ENCODE measurements around the gene FLYWCH1. TPM values are rescaled to one million over a fixed set of nuclear protein-coding genes. Genes with fewer than 3 reads are reported as not detected.

The FLYWCH1 gene
- total RNA-seq, 2 experiments from 2014 or later, result 26.1 to 61.9 TPM

- Histone ChIP-seq H3K4me3 (ENCODE audit: low read depth, low read length, poor library complexity, severe bottlenecking) (no peak overlapping the region), H3K36me3 (ENCODE audit: insufficient read depth, low read length) (peaks cover 31% of the 10 kb centered on the region), H3K4me1 (ENCODE audit: insufficient read depth, low read length, poor library complexity, severe bottlenecking) (no peaks in the 10 kb centered on the region), H4K20me1 (ENCODE audit: insufficient read depth, low read length) (no peaks in the 10 kb centered on the region), H3K9me3 (ENCODE audit: low read length) (no peaks in the 10 kb centered on the region), H2AFZ (ENCODE audit: low read length) (no peak overlapping the region), H3K4me2 (ENCODE audit: low read length) (no peak overlapping the region), H3K79me2 (ENCODE audit: insufficient read depth, low read depth, low read length) (no peaks in the 10 kb centered on the region), H3K9me2 (ENCODE audit: insufficient read depth, low read length) (no peaks in the 10 kb centered on the region), H3K27ac (ENCODE audit: low read depth, low read length, poor library complexity, severe bottlenecking) (no peak overlapping the region)
- TF ChIP-seq EZH2phosphoT487 (IDR thresholded peaks at IDR 0.05; ENCODE audit: borderline replicate concordance, low read depth, low read length) (no peak), CTCF (conservative IDR thresholded peaks at IDR 0.05; ENCODE audit: low read length) (no peak)
- intact Hi-C loops (cut with micrococcal nuclease; ENCODE audit: unreplicated experiment), result no loop called here
- ChIA-PET CTCF (ENCODE audit: unreplicated experiment) (interaction anchor here (0.6 kb wide), 1 partner anchor 71 kb away, joined by 3 read pairs; no protein-coding TSS in a partner anchor), POLR2A (no interaction called here)
- DNase-seq (ENCODE audit: low spot score), result no peak
- BruUV-seq (replicated peaks), result no TSS peak
These were observed 24.8 kb downstream of the FLYWCH1 start for GRCh38 chr16:2936436-2937011.

GRCh38 chr16:2937170-2937569 is 25.4 kb downstream of the FLYWCH1 start:
- POLR2A ChIA-PET, result no interaction called here
- Histone ChIP-seq H3K36me3 (ENCODE audit: insufficient read depth, low read length) (peaks cover 31% of the 10 kb centered on the region), H3K4me1 (ENCODE audit: insufficient read depth, low read length, poor library complexity, severe bottlenecking) (no peaks in the 10 kb centered on the region), H3K4me3 (ENCODE audit: low read depth, low read length, poor library complexity, severe bottlenecking) (no peak overlapping the region), H3K9me3 (ENCODE audit: low read length) (no peaks in the 10 kb centered on the region), H3K9me2 (ENCODE audit: insufficient read depth, low read length) (no peaks in the 10 kb centered on the region), H3K79me2 (ENCODE audit: insufficient read depth, low read depth, low read length) (no peaks in the 10 kb centered on the region), H3K4me2 (ENCODE audit: low read length) (no peak overlapping the region), H4K20me1 (ENCODE audit: insufficient read depth, low read length) (no peaks in the 10 kb centered on the region), H3K27ac (ENCODE audit: low read depth, low read length, poor library complexity, severe bottlenecking) (no peak overlapping the region), H2AFZ (ENCODE audit: low read length) (no peak overlapping the region)
- no peak for TF ChIP-seq EZH2phosphoT487 (IDR thresholded peaks at IDR 0.05; ENCODE audit: borderline replicate concordance, low read depth, low read length)
- no peak for TF ChIP-seq CTCF (conservative IDR thresholded peaks at IDR 0.05; ENCODE audit: low read length)
- no peak for DNase-seq (ENCODE audit: low spot score)
- CTCF ChIA-PET (ENCODE audit: unreplicated experiment), result no interaction called here
- no TSS peak for BruUV-seq (replicated peaks)
- intact Hi-C loops (cut with micrococcal nuclease; ENCODE audit: unreplicated experiment), result no loop called here

- Histone ChIP-seq H3K9me2 (ENCODE audit: insufficient read depth, low read length) (no peaks in the 10 kb centered on the region), H3K4me3 (ENCODE audit: low read depth, low read length, poor library complexity, severe bottlenecking) (no peak overlapping the region), H4K20me1 (ENCODE audit: insufficient read depth, low read length) (no peaks in the 10 kb centered on the region), H2AFZ (ENCODE audit: low read length) (no peak overlapping the region), H3K9me3 (ENCODE audit: low read length) (no peaks in the 10 kb centered on the region), H3K27ac (ENCODE audit: low read depth, low read length, poor library complexity, severe bottlenecking) (no peak overlapping the region), H3K79me2 (ENCODE audit: insufficient read depth, low read depth, low read length) (no peaks in the 10 kb centered on the region), H3K4me2 (ENCODE audit: low read length) (no peak overlapping the region), H3K4me1 (ENCODE audit: insufficient read depth, low read length, poor library complexity, severe bottlenecking) (no peaks in the 10 kb centered on the region), H3K36me3 (ENCODE audit: insufficient read depth, low read length) (peaks cover 31% of the 10 kb centered on the region)
- POLR2A ChIA-PET, result no interaction called here
- intact Hi-C loops (cut with micrococcal nuclease; ENCODE audit: unreplicated experiment), result no loop called here
- no TSS peak for BruUV-seq (replicated peaks)
- no peak for DNase-seq (ENCODE audit: low spot score)
- CTCF ChIA-PET (ENCODE audit: unreplicated experiment), result no interaction called here
- TF ChIP-seq CTCF (conservative IDR thresholded peaks at IDR 0.05; ENCODE audit: low read length) (no peak), EZH2phosphoT487 (IDR thresholded peaks at IDR 0.05; ENCODE audit: borderline replicate concordance, low read depth, low read length) (no peak)
These were observed 26.5 kb downstream of the FLYWCH1 start for GRCh38 chr16:2938206-2938605.

Data from OCI-LY7 (cell line).